ENCODE results near the gene PGD.

DNA sequence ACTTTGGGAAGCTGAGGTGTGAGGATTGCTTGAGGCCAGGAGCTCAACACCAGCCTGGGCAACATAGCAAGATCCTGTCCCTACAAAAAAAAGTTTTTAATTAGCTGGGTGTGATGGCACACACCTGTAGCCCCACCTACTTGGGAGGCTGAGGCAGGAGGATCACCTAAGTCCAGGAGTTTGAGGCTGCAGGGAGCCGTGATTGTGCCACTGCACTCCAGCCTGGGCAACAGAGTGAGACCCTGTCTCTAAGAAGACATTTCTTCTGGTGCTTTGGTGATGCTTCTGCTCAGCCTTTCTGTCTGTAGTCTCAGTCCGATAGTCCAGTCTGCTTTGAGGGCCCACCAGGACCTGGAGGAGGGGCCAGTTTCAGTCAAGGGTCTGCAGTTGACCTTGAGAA lies 8.3 kb downstream of the PGD start:
- TF ChIP-seq CTCF (IDR thresholded peaks at IDR 0.05) (no peak), EZH2 (IDR thresholded peaks at IDR 0.05; ENCODE audit: borderline replicate concordance, insufficient read depth, low read depth, low read length, poor library complexity, severe bottlenecking) (no peak)

Data from B cell (primary cell).